GM18498 (cell line): ENCODE measurements around the gene SORBS1.

ENCODE experiments used
- ATAC-seq: cut with Tn5 transposase; IDR thresholded peaks from one replicate; pipeline ENCODE4 v1.9.1; 2021; ENCODE audit warnings: mild to moderate bottlenecking, moderate library complexity; ENCODE audit not compliant: unreplicated experiment

The SORBS1 gene

GRCh38 chr10:95416270-95416669 is 144.9 kb downstream of the SORBS1 start:
- no peak for ATAC-seq

- ATAC-seq, result no peak
These were observed 145.5 kb downstream of the SORBS1 start for GRCh38 chr10:95415621-95416031.

DNA sequence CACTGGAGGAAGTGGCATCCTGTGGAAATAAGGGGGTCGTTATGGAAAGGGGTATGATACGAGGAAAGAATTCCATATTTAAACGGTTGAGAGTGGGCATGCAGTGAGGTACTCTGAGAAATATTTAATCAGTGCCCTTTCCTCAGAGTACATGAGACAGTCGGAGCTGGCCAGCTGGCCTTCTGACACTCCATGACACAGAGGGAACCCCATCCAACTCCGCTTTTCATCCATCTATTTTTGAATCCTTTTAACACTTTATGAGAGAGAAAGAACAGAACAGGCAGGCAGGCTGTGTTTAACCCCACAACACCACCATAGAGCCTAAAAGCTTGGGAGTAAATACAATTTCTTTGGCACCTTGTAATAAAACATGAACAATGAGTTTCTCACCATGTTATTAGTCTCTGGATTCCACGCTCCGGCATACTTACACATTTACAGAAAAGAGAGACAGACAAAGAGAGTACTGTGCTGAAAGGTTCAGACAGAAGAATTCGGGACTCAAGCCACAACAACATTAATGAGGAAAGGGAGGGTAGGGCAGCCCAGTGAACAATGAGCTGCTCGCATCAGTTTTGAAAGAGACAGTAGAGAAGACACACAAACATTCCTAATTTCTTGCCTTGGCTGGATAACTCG is 146.2 kb downstream of the SORBS1 start:
- no peak for ATAC-seq

DNA sequence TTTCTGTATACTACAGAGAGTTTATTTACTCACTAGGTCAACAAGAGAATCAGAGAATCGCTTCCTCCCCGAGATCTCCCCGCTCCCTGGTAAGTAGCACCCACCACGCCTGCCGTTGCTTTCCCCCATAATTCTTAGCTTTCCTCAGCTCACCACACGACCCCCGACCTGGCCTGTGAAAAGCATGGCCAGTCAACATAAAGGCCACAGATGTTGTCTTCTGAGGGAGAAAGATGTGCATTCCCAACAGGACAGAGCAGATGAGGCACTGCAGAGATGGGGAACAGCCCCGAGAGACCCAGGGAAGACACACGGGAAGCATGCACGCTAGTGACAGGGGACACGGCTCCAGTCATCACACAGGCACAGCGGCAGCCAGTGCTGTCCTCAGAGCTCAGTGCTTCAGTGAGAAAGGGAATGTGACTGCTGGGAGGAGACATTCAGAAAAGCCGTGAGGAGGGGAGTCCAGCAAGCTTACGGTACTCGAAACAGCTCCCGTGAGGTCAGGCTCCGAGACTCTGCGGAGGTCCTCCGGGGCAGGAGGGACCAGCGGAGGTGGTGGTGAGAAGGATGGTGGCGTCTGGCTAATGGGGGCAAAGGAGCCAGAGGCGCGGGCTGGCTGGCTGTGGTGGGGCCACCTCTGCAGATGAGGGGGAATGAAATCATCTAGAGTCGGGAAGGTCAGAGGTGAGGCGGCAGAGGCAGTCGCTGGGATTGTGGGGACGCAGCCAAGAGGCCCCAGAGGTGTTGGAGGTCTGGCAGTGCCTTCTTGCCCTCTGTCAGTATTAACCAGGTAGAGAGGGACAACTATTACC is 146.9 kb downstream of the SORBS1 start:
- ATAC-seq, result no peak

- no peak for ATAC-seq
These were observed 147.6 kb downstream of the SORBS1 start for GRCh38 chr10:95413588-95413987.

DNA sequence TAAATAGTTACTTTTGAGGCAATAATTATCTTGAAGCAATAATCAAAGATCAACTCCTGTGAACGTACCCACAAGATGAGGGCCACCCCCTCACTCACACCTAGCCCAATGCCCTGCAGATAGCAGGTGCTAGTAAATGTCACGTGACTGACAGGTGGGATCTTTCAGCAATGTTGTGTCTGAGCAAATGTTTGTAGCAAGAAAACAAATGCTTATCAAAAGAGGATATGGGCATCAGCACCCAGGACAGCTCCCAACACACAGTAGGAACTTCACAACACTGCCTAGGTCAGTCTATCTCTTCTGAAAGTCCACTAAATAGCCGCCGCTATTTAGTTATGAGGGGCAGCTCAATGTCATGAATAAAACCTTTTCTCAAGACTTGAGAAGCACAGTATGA is 149.5 kb downstream of the SORBS1 start:
- ATAC-seq, result no peak

- no peak for ATAC-seq
These were observed 151.9 kb downstream of the SORBS1 start for GRCh38 chr10:95408983-95409873.

- no peak for ATAC-seq
These were observed 152.8 kb downstream of the SORBS1 start for GRCh38 chr10:95408148-95408960.

GRCh38 chr10:95407546-95407945 is 153.6 kb downstream of the SORBS1 start:
- ATAC-seq, result no peak

DNA sequence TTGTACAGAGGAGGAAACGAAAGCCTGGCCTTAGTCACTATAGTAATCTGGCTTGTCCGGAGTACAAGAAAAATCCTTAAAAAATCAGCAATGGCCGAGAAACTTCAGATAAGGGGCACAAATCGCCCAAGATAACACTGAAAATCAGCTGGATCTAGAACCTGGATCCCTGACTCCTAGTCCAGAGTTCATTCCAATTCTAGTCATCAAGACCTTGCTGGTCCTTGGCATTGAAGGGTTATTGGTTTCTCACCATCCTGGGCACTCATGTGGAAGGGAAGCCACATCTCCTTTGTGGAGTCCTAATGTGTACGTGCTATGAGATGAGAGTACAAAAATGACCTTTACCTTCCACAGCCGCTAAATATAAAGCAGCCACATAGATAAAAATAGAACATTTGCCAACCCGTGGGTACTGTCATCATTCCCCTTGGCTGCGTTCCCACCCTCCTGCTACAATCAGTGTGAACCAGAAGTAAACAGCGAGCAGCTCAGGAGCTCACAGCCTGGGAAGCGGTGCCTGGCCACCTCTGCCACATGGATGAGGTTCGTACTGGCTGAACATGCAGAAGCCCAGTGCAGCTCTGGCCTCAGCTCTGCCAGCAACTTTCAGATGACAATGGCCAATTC is 154.4 kb downstream of the SORBS1 start:
- no peak for ATAC-seq

DNA sequence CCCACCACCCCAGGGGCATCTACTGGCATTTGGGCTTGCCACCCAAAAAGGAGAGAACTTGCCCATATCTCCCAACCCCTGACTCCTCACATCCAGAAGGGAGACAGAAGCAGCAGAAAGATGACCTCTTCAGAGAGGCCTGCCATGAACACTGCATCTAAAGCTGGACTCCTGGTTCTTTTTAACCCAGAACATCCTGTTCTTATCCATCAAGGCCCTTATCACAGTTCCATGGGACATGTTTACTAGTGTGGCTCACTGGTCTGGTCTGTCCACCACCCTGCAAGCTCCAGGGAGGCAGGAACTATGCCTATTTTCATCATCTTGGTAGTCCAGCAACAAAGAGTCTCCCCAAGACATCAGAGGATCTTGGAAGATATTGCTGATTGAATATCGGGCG is 155.5 kb downstream of the SORBS1 start:
- ATAC-seq, result no peak

GRCh38 chr10:95404864-95405263 is 156.3 kb downstream of the SORBS1 start:
- ATAC-seq, result no peak

GRCh38 chr10:95404462-95404858 is 156.7 kb downstream of the SORBS1 start:
- ATAC-seq, result no peak

DNA sequence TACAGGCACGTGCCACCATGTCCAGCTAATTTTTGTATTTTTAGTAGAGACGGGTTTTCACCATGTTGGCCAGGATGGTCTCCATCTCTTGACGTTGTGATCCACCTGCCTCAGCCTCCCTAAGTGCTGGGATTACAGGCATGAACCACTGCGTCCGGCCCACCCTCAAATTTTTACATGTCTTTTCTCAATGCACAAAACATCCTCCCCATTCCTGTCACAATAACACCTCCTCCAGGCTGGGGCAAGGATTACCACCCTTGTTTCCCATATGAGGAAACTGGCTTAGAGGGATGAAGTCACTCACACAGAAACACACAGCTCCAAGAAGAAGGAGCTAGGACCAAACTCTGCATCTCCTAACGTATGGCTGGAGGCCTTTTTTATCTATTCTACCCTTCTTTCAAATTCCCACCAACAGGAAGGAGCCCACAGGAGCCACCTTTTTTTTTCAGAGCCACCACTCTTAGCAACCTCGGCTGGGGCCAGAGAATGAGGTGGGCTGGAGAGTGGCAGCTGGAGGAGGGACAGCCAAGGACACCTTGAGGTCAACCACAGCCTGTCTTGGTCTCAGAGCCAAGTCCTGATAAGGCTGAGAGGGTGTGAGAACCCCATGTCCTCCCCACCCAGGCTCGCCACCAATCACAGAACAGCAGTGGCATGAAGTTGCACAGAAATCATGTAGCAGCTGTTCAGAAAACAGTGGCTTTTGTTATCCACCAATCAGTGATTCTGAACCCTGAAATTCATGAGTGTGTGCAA is 157.3 kb downstream of the SORBS1 start:
- ATAC-seq, result no peak

DNA sequence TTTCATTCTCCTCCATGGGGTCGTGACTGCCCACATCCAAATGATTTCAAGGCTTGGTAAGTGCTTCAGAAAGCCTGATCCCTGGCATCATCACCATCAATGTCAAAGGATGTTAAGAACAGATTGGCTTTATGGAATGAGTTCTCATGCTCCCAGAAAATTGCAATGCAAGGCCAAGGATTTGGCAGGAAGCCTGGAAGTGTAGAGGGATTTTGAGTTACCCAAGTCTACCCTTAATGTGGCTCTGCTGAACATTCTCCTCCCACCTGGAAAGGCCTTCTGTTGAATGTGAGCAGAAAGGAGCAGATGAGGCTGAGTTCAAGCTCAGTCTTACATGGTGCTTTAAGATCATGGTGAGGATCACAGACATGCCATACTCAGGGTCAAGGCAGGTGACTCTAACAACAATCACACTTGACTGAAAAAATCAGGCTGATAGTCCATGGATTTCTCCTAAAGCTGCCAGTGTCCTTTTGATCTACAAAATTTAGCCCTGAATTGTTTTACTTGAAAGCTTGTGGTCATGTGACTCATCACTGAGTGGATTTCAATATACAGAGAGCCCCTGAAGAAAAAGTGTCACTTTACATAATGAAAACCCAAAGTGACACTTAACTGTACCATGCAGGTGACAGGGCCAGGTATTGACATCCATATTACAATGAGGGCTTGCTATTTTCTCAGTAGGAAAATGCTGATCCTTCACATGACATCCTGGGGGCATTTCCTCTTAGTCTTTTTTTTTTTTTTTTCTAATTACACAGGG is 159.3 kb downstream of the SORBS1 start:
- ATAC-seq, result no peak

DNA sequence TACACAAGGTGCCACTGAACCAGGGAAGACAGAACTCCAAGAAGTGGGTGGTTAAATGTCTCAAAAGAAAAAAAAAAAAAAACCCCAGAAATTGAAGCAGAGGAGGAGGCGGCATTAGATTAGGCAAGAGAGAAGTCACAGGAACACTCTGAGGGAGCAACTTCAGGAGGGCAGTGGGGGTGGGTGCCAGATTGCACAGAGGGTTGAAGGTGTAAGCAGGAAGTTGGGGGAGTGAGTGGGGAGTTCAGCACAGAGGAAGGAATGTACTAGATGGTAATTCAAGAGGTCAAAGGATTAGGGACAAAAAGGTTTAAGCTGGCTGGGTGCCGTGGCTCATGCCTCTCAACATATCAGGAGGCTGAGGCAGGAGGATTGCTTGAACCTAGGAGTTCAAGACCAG is 160.4 kb downstream of the SORBS1 start:
- no peak for ATAC-seq

- no peak for ATAC-seq
These were observed 162.0 kb downstream of the SORBS1 start for GRCh38 chr10:95399183-95399582.

GRCh38 chr10:95397747-95398146 is 163.4 kb downstream of the SORBS1 start:
- no peak for ATAC-seq

GRCh38 chr10:95395947-95396449 is 165.2 kb downstream of the SORBS1 start:
- no peak for ATAC-seq
